Astrocyte of the cerebellum (primary cell): ENCODE data around the gene POLD4.

Experiments used
- DNase-seq: peaks from one replicate; pipeline ENCODE4 v3.0.0-alpha.2; 2011; ENCODE audit warnings: low read depth
- H3K4me3 ChIP-seq: 2 replicates; pipeline ENCODE4 v1.5.1; 2011; ENCODE audit warnings: mild to moderate bottlenecking, low read depth, low read length, moderate library complexity
- CTCF ChIP-seq: IDR thresholded peaks from 2 replicates; pipeline ENCODE4 v1.5.1; 2012; ENCODE audit warnings: low read length, low read depth, moderate library complexity, mild to moderate bottlenecking; ENCODE audit errors: missing control alignments
- in situ Hi-C: cut with HindIII; loops from 2 replicates; pipeline ENCODE4 v1.10.0; 2017; ENCODE audit warnings: low sequenced_read_pairs

POLD4 gene

DNA sequence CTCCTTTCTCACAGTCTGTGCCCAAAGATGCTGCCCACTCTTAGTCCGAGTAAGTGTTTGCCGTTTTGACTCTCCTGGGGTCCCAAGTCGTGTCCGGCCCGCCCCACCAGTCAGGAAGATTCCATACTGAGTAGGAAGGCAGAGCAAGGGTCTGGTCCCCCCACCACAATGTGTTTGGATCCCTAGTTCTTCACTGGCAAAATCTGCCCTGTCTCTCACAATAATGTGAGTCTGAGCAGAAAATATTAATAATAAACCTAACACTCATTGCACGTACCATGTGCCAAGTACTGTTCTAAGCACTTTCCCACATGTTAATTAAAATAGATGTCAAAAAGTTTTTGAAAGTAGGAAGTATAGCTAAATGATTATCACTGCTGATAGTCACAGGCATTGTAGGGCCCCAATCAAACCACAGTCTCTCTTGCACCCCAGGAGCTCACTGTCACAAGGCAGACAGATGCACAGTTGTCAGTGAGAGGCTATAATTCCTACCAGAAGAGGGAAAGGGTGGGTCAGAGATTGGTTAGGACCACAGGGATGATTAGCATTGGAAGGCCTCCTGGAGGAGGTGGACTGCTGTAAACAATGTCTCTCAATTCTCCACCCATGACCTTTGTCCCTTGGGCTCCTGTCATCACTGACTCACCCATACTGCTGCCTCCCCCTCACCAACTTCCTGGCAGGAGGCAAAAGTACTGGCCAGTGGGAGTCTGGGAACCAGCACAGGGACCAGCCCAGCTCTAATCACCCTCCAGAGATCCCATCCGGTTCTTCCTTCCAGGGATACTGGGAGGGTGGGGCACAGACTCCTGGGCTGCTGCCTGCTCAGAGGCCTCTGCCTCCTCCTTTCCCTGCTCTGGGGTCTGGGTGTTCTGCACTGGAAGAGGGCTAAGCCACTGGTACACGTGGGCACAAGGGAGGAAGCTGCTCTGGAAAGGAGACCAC, 1.0 kb upstream of the POLD4 start:
- in situ Hi-C loops = no loop called here
- DNase-seq = no peak
- H3K4me3 ChIP-seq = peak overlapping the region; percentile 78
- TF ChIP-seq CTCF = no peak

DNA sequence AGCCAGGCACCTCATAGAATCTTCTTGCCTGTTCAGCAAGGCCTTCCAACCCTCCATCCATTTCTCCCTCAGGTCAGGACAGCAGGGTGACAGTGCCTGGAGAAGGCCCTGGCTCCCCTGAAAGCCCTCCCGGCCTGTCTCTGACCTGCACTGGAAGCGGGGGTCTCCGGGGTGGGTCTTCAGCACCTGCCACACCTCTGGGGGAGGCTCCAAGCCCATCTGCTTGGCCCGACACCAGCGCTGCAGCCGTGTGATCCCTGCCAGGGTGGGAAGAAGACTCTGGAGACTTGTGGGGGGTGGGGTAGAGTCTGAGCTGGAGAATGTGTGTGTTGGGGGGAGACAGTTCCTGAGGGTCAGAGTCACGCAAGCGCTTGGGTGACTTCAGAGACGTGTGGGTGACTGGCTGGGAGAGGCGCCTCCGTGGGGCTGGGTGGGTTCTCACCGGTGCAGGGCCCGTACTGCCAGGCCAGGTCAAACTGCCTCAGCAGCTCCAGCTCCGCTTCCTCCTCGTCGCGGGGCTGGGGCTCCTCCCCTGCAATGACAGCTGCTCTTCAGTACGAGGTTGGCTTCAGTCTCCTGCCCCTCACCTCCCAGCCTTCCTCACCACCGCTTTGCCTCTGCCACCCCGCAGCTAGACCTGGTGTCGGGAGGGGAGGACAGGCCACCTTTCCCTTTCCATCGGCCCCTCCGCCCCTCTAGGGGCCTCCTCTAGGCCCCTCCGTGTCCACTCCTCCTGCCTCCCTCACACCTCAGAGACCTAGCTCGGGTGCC, 615 bp downstream of the POLD4 start:
- in situ Hi-C loops = no loop called here
- DNase-seq = no peak
- peak overlapping the region; percentile 78 for H3K4me3 ChIP-seq
- no peak for TF ChIP-seq CTCF

DNA sequence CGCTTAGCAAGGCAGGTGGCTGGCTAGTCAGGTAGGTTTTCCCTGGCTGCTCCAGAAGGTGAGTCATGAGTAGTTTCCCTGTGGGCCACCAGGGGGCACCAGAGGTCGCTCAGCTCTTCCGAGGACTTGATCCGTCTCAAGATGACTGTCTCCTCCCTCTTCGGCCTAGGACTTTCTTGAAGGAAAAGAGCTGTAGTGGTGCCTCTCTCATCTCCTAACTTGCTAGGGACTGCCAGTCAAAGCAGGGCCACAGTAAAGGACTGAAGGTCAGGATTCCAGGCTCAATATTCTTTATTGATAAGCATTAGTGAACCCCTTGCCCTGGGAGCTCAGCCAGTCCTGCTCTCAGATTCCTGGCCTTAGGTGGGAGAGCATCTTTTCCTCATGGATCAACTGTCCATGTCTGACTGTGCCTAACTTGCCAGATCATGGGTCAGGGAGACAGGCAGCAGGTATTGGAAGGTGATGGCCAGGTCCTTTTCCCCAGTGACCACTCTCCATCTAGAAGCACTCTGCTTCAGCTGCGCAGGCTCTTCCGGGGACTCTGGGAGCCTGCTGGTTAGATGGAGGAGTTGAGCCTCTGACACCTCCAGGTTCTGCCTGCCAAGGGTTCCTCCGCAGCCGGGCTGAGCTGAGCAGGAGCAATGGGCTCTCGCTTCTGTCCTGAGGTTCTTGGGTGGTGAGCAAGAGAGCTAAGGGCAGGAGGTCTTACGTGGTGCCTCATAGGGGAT, 1.9 kb downstream of the POLD4 start:
- peak; percentile 94 for TF ChIP-seq CTCF
- in situ Hi-C loops = no loop called here
- no peak for DNase-seq
- no peak overlapping the region for H3K4me3 ChIP-seq

- H3K4me3 ChIP-seq = no peak overlapping the region
- TF ChIP-seq CTCF = no peak
- no peak for DNase-seq
- in situ Hi-C loops = loop anchor here (5.0 kb wide), 1 partner anchor 37 kb away; no protein-coding TSS in a partner anchor
Observed at GRCh38 chr11:67349928-67350465, 3.3 kb downstream of the POLD4 start.

- TF ChIP-seq CTCF = no peak
- H3K4me3 ChIP-seq = no peak overlapping the region
- in situ Hi-C loops = loop anchor here (5.0 kb wide), 1 partner anchor 38 kb away; no protein-coding TSS in a partner anchor
- no peak for DNase-seq
Observed at GRCh38 chr11:67349457-67349856, 3.9 kb downstream of the POLD4 start.

DNA sequence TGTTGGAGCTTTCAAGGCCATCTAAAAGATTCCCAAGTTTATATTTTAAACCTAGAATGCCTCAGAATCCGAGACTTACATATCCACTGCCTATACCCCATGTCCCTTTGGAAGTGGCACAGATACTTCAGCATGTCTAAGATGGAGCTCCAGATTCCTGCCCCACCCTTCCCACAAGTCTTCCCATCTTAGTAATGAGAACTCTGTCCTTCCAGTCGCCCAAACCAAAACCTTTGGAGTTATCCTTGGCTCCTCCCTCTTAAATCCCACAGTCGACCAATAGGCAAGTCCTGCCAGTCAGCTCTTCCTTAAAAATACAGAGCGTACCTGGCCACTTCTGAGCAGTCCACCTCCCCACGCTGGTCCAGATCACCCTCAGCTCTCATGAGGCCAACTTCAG, 4.3 kb downstream of the POLD4 start:
- in situ Hi-C loops = loop anchor here (5.0 kb wide), 1 partner anchor 38 kb away; no protein-coding TSS in a partner anchor
- no peak for TF ChIP-seq CTCF
- no peak for DNase-seq
- no peak overlapping the region for H3K4me3 ChIP-seq
